GM18909 (cell line): ENCODE results near the gene UTP4.

ENCODE experiments used
- ATAC-seq: cut with Tn5 transposase; IDR thresholded peaks from one replicate; pipeline ENCODE4 v1.9.1; 2021; ENCODE audit warnings: mild to moderate bottlenecking; ENCODE audit not compliant: unreplicated experiment, poor library complexity

The UTP4 gene

GRCh38 chr16:69169607-69170352 is 37.3 kb downstream of the UTP4 start:
- ATAC-seq: no peak

GRCh38 chr16:69171325-69172084 is 39.1 kb downstream of the UTP4 start:
- ATAC-seq: no peak

GRCh38 chr16:69176033-69176800 is 43.8 kb downstream of the UTP4 start:
- ATAC-seq: no peak

- ATAC-seq: no peak
These were observed 47.0 kb downstream of the UTP4 start for GRCh38 chr16:69179328-69180010.

- ATAC-seq: no peak
These were observed 47.5 kb downstream of the UTP4 start for GRCh38 chr16:69180011-69180338.

GRCh38 chr16:69182730-69183416 is 50.4 kb downstream of the UTP4 start:
- no peak for ATAC-seq

- peak; percentile 81 for ATAC-seq
These were observed 54.4 kb downstream of the UTP4 start, which contains the start of gene SNTB2 for GRCh38 chr16:69186642-69187445. Gene SNTB2 (plus strand): TSS chr16:69187164. CDS start chr16:69187167, 3 bp downstream.

GRCh38 chr16:69187446-69188235 is 55.2 kb downstream of the UTP4 start:
- peak; percentile 33 for ATAC-seq

GRCh38 chr16:69188236-69188549 is 55.7 kb downstream of the UTP4 start:
- ATAC-seq: no peak

- ATAC-seq: no peak
These were observed 56.3 kb downstream of the UTP4 start for GRCh38 chr16:69188716-69189115.

- no peak for ATAC-seq
These were observed 57.7 kb downstream of the UTP4 start for GRCh38 chr16:69190046-69190588.

GRCh38 chr16:69190598-69190997 is 58.1 kb downstream of the UTP4 start:
- no peak for ATAC-seq

- no peak for ATAC-seq
These were observed 58.7 kb downstream of the UTP4 start for GRCh38 chr16:69191136-69191535.

- no peak for ATAC-seq
These were observed 61.4 kb downstream of the UTP4 start for GRCh38 chr16:69193855-69194254.

GRCh38 chr16:69194488-69194887 is 62.0 kb downstream of the UTP4 start:
- no peak for ATAC-seq

- no peak for ATAC-seq
These were observed 63.0 kb downstream of the UTP4 start for GRCh38 chr16:69195369-69196029.

GRCh38 chr16:69197573-69197972 is 65.1 kb downstream of the UTP4 start:
- ATAC-seq: no peak

- ATAC-seq: no peak
These were observed 66.9 kb downstream of the UTP4 start for GRCh38 chr16:69199382-69199781.
